GM23338 (cell line): Measurements from ENCODE around the gene BMP3.

ENCODE experiments used
- CREB1 ChIP-seq: fragments of 250-450 bp; sonication (Bioruptor Pico); IDR thresholded peaks from 2 replicates; pipeline ENCODE4 v1.5.0; 2020; ENCODE audit warnings: low read depth, mild to moderate bottlenecking, moderate library complexity
- CTCF ChIP-seq, 2 experiments: fragments of 200-600 bp in 1 of 2; sonication (generic) in 1 of 2; conservative IDR thresholded peaks; 2 replicates each; pipeline versions ENCODE4 v1.5.1 to v1.6.1; 2016 to 2017; ENCODE audit warnings: antibody characterized with exemption in 2 of 2, low read depth in 2 of 2, mild to moderate bottlenecking in 2 of 2, moderate library complexity in 1 of 2
- EZH2 ChIP-seq: fragments of 200-600 bp; sonication (generic); IDR thresholded peaks from one replicate; pipeline ENCODE4 v1.8.0; 2017; ENCODE audit warnings: antibody characterized with exemption, mild to moderate bottlenecking, low read depth; ENCODE audit not compliant: unreplicated experiment
- EZH2phosphoT487 ChIP-seq: fragments of 200-600 bp; sonication (generic); IDR thresholded peaks from one replicate; pipeline ENCODE4 v1.8.1; 2018; ENCODE audit warnings: antibody characterized with exemption; ENCODE audit not compliant: unreplicated experiment
- JUNB ChIP-seq: IDR thresholded peaks from one replicate; pipeline ENCODE4 v1.6.1; 2016; ENCODE audit warnings: antibody characterized with exemption; ENCODE audit not compliant: unreplicated experiment
- NANOG ChIP-seq: IDR thresholded peaks from 2 replicates; pipeline ENCODE4 v1.6.1; 2016; ENCODE audit warnings: antibody characterized with exemption, borderline replicate concordance
- POLR2AphosphoS5 ChIP-seq: IDR thresholded peaks from 2 replicates; pipeline ENCODE4 v1.6.1; 2016; ENCODE audit warnings: antibody characterized with exemption, low read depth
- REST ChIP-seq: IDR thresholded peaks from one replicate; pipeline ENCODE4 v1.6.1; 2018; ENCODE audit warnings: antibody characterized with exemption; ENCODE audit not compliant: unreplicated experiment
- STAT1 ChIP-seq: IDR thresholded peaks from one replicate; pipeline ENCODE4 v1.6.1; 2016; ENCODE audit warnings: antibody characterized with exemption; ENCODE audit not compliant: unreplicated experiment
- ZNF114 ChIP-seq: fragments of 250-450 bp; sonication (Bioruptor Pico); IDR thresholded peaks from 2 replicates; pipeline ENCODE4 v1.5.0; 2020; ENCODE audit warnings: mild to moderate bottlenecking, moderate library complexity
- ZNF331 ChIP-seq: fragments of 250-450 bp; sonication (Bioruptor Pico); IDR thresholded peaks from 2 replicates; pipeline ENCODE4 v1.5.0; 2020; ENCODE audit warnings: low read depth, mild to moderate bottlenecking, moderate library complexity
- ZNF462 ChIP-seq: fragments of 250-450 bp; sonication (Bioruptor Pico); IDR thresholded peaks from 2 replicates; pipeline ENCODE4 v1.5.0; 2020; ENCODE audit warnings: mild to moderate bottlenecking, moderate library complexity
- TF ChIP-seq, protein P1 (sequence below): IDR thresholded peaks from 2 replicates; pipeline ENCODE4 v1.6.1; 2016; ENCODE audit warnings: antibody characterized with exemption

DNA sequence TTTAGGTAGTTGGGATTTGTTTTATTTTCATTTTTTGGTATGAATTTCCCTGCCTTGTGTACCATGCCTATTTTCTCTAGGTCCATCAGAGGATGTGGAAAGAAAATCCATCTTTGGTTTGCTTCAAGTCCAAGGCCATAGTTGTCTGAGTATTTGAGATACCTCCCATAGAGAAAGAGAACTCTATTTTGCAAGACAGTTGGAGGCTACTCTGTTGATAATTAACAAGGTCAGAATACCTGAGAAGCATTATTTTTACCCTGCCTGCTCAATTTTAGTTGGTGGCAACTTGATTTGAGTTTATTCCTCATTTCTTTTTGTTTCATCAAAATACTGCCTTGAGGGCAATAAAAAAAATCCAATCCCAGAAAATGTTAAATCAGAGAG lies 30.8 kb downstream of the BMP3 start:
- TF ChIP-seq CTCF (conservative IDR thresholded peaks at IDR 0.05; ENCODE audit: low read depth in 2 of 2) (no peak), REST (no peak), EZH2 (no peak), EZH2phosphoT487 (no peak), JUNB (no peak), POLR2AphosphoS5 (no peak), STAT1 (no peak), CREB1 (CRISPR knock-in tag) (no peak), NANOG (no peak), ZNF331 (CRISPR knock-in tag) (no peak), ZNF114 (CRISPR knock-in tag) (no peak), ZNF462 (CRISPR knock-in tag) (no peak)
- TF ChIP-seq, protein P1, sequence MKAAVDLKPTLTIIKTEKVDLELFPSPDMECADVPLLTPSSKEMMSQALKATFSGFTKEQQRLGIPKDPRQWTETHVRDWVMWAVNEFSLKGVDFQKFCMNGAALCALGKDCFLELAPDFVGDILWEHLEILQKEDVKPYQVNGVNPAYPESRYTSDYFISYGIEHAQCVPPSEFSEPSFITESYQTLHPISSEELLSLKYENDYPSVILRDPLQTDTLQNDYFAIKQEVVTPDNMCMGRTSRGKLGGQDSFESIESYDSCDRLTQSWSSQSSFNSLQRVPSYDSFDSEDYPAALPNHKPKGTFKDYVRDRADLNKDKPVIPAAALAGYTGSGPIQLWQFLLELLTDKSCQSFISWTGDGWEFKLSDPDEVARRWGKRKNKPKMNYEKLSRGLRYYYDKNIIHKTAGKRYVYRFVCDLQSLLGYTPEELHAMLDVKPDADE = no peak
